Astrocyte (in vitro differentiated cells and primary cell): ENCODE data around the gene THTPA. TPM values are rescaled to one million over a fixed set of nuclear protein-coding genes. Genes with fewer than 3 reads are reported as not detected.
A peak's percentile ranks its signal among the peaks of the same experiment; 100 is the strongest.

ENCODE experiments used
- DNase-seq: peaks from one replicate; pipeline ENCODE4 v3.0.0-alpha.2; 2010; ENCODE audit warnings: low read depth
- FAIRE-seq: peaks from 2 replicates; lab custom pipeline; 2011; peaks lifted over from hg19 to GRCh38; lab: Jason Lieb, UNC
- H2AFZ ChIP-seq: 2 replicates; pipeline ENCODE4 v1.6.0; 2012; ENCODE audit warnings: low read depth, low read length, inconsistent platforms
- H3K27ac ChIP-seq: 2 replicates; pipeline ENCODE4 v1.5.1; 2011; ENCODE audit warnings: low read depth, low read length, inconsistent platforms
- H3K27me3 ChIP-seq: 2 replicates; pipeline ENCODE4 v1.6.0; 2011; ENCODE audit warnings: low read length, inconsistent platforms; ENCODE audit not compliant: insufficient read depth
- H3K36me3 ChIP-seq: 2 replicates; pipeline ENCODE4 v1.5.1; 2011; ENCODE audit warnings: low read length, inconsistent platforms; ENCODE audit not compliant: insufficient read depth
- H3K4me1 ChIP-seq: 2 replicates; pipeline ENCODE4 v1.5.1; 2011; ENCODE audit warnings: low read length, inconsistent platforms; ENCODE audit not compliant: insufficient read depth
- H3K4me2 ChIP-seq: 2 replicates; pipeline ENCODE4 v1.6.0; 2012; ENCODE audit warnings: low read length, inconsistent platforms
- H3K4me3 ChIP-seq: 2 replicates; pipeline ENCODE4 v1.5.1; 2011; ENCODE audit warnings: low read depth, mild to moderate bottlenecking, low read length, inconsistent platforms; ENCODE audit not compliant: insufficient read depth
- H3K79me2 ChIP-seq: 2 replicates; pipeline ENCODE4 v1.6.0; 2012; ENCODE audit warnings: mild to moderate bottlenecking, low read length, inconsistent platforms; ENCODE audit not compliant: insufficient read depth
- H3K9ac ChIP-seq: 2 replicates; pipeline ENCODE4 v1.6.0; 2012; ENCODE audit warnings: mild to moderate bottlenecking, low read length, inconsistent platforms
- H3K9me3 ChIP-seq: 2 replicates; pipeline ENCODE4 v1.5.1; 2012; ENCODE audit warnings: low read depth, mild to moderate bottlenecking, low read length, inconsistent platforms; ENCODE audit not compliant: insufficient read depth
- H4K20me1 ChIP-seq: 2 replicates; pipeline ENCODE4 v1.6.0; 2012; ENCODE audit warnings: low read length, inconsistent platforms; ENCODE audit not compliant: insufficient read depth
- H3K27ac Mint-ChIP-seq: one replicate; pipeline ENCODE4 v1.8.0; 2021; ENCODE audit warnings: mild to moderate bottlenecking, mixed read lengths; ENCODE audit not compliant: unreplicated experiment
- H3K27me3 Mint-ChIP-seq: one replicate; pipeline ENCODE4 v1.8.0; 2021; ENCODE audit warnings: low read depth, mixed read lengths; ENCODE audit not compliant: unreplicated experiment
- H3K36me3 Mint-ChIP-seq: one replicate; pipeline ENCODE4 v1.8.0; 2021; ENCODE audit warnings: low read depth, mixed read lengths; ENCODE audit not compliant: unreplicated experiment
- H3K4me1 Mint-ChIP-seq: one replicate; pipeline ENCODE4 v1.8.0; 2021; ENCODE audit warnings: low read depth, mixed read lengths; ENCODE audit not compliant: unreplicated experiment
- H3K4me3 Mint-ChIP-seq: one replicate; pipeline ENCODE4 v1.8.0; 2021; ENCODE audit warnings: mild to moderate bottlenecking, moderate library complexity, mixed read lengths; ENCODE audit not compliant: unreplicated experiment
- H3K9me3 Mint-ChIP-seq: one replicate; pipeline ENCODE4 v1.8.0; 2021; ENCODE audit warnings: mild to moderate bottlenecking, mixed read lengths; ENCODE audit not compliant: unreplicated experiment
- CTCF ChIP-seq: IDR thresholded peaks from 2 replicates; pipeline ENCODE4 v1.5.1; 2011; ENCODE audit warnings: low read depth, mild to moderate bottlenecking, inconsistent platforms, low read length, moderate library complexity; ENCODE audit not compliant: insufficient read depth
- EZH2 ChIP-seq: IDR thresholded peaks from 2 replicates; pipeline ENCODE4 v1.6.1; 2012; ENCODE audit warnings: mild to moderate bottlenecking, low read length, inconsistent platforms; ENCODE audit not compliant: insufficient read depth
- total RNA-seq: library from RNA; stranded (reverse); gene quantifications from 2 replicates; pipeline ENCODE4 v1.2.1, GENCODE V29; 2021

THTPA gene
- total RNA-seq, 1 donor from 2014 or later = 8.1 TPM

GRCh38 chr14:23561259-23561658 lies 5.2 kb downstream of the THTPA start:
- Histone ChIP-seq H3K4me1 (peaks cover 8% of the 10 kb centered on the region), H2AFZ (no peak overlapping the region), H3K79me2 (peaks cover 16% of the 10 kb centered on the region), H3K27ac (no peak overlapping the region), H3K4me2 (no peak overlapping the region), H3K9me3 (no peaks in the 10 kb centered on the region), H3K4me3 (no peak overlapping the region), H3K36me3 (peaks cover 3% of the 10 kb centered on the region), H4K20me1 (peaks cover 3% of the 10 kb centered on the region), H3K27me3 (no peaks in the 10 kb centered on the region), H3K9ac (no peak overlapping the region)
- H3K27me3 Mint-ChIP-seq = no peaks in the 10 kb centered on the region
- no peak overlapping the region for H3K27ac Mint-ChIP-seq
- FAIRE-seq (no peak), DNase-seq (no peak)
- H3K36me3 Mint-ChIP-seq = peaks cover 7% of the 10 kb centered on the region
- H3K9me3 Mint-ChIP-seq = no peaks in the 10 kb centered on the region
- peaks cover 22% of the 10 kb centered on the region for H3K4me1 Mint-ChIP-seq
- no peak overlapping the region for H3K4me3 Mint-ChIP-seq
- no peak for TF ChIP-seq CTCF
- no peak for TF ChIP-seq EZH2

GRCh38 chr14:23561873-23562821 lies 6.1 kb downstream of the THTPA start:
- peaks cover 4% of the 10 kb centered on the region for H3K4me1 ChIP-seq
- peaks cover 20% of the 10 kb centered on the region for H3K4me1 Mint-ChIP-seq
- H3K4me3 Mint-ChIP-seq = peak overlapping the region; percentile 12
- no peaks in the 10 kb centered on the region for H3K27me3 ChIP-seq
- H3K27ac ChIP-seq = no peak overlapping the region
- TF ChIP-seq CTCF (no peak), EZH2 (no peak)
- no peaks in the 10 kb centered on the region for H3K9me3 Mint-ChIP-seq
- peaks cover 3% of the 10 kb centered on the region for H3K36me3 ChIP-seq
- no peaks in the 10 kb centered on the region for H3K27me3 Mint-ChIP-seq
- no peaks in the 10 kb centered on the region for H3K9me3 ChIP-seq
- peaks cover 3% of the 10 kb centered on the region for H4K20me1 ChIP-seq
- H2AFZ ChIP-seq = no peak overlapping the region
- DNase-seq (peak; percentile 28), FAIRE-seq (no peak)
- H3K79me2 ChIP-seq = peaks cover 7% of the 10 kb centered on the region
- H3K4me3 ChIP-seq = no peak overlapping the region
- no peak overlapping the region for H3K4me2 ChIP-seq
- peaks cover 7% of the 10 kb centered on the region for H3K36me3 Mint-ChIP-seq
- H3K9ac ChIP-seq = no peak overlapping the region
- H3K27ac Mint-ChIP-seq = no peak overlapping the region
